WTC11 (cell line): ENCODE results near the gene CHD6. TPM values are rescaled to one million over a fixed set of nuclear protein-coding genes. Genes with fewer than 3 reads are reported as not detected.

Source experiments
- ATAC-seq: fragments of 200-7000 bp; cut with Tn5 transposase; 2 replicates; pipeline ENCODE4 v1.10.0; 2021; ENCODE audit warnings: mild to moderate bottlenecking, moderate library complexity
- CTCF ChIA-PET: fragments of 300-600 bp; sonication (Branson Sonifier 250); formaldehyde crosslinking; loops from one replicate; lab custom pipeline; 2021; ENCODE audit warnings: antibody characterized with exemption; lab: Charles Lee
- POLR2A ChIA-PET: fragments of 350-600 bp; sonication (Branson Sonifier 250); formaldehyde crosslinking; loops from one replicate; lab custom pipeline; 2021; ENCODE audit warnings: antibody characterized with exemption; lab: Charles Lee
- DNase-seq: peaks from one replicate; pipeline ENCODE4 v3.0.0; 2021; ENCODE audit warnings: low spot score
- H3K27ac Mint-ChIP-seq: 2 replicates; pipeline ENCODE4 v1.8.0; 2021; ENCODE audit warnings: mixed read lengths
- H3K27me3 Mint-ChIP-seq: 2 replicates; pipeline ENCODE4 v1.8.0; 2021; ENCODE audit warnings: low read depth, mild to moderate bottlenecking, moderate library complexity, mixed read lengths
- H3K36me3 Mint-ChIP-seq: 2 replicates; pipeline ENCODE4 v1.8.0; 2021; ENCODE audit warnings: mixed read lengths
- H3K4me1 Mint-ChIP-seq: 2 replicates; pipeline ENCODE4 v1.8.0; 2022; ENCODE audit warnings: mixed read lengths
- H3K4me3 Mint-ChIP-seq: 2 replicates; pipeline ENCODE4 v1.8.0; 2021; ENCODE audit warnings: mild to moderate bottlenecking, moderate library complexity, mixed read lengths
- H3K9me3 Mint-ChIP-seq: 2 replicates; pipeline ENCODE4 v1.8.0; 2021; ENCODE audit warnings: mixed read lengths
- EMX1 ChIP-seq: fragments of 250-450 bp; sonication (Bioruptor Pico); IDR thresholded peaks from 2 replicates; pipeline ENCODE4 v1.8.0; 2021; ENCODE audit warnings: mild to moderate bottlenecking
- ERG ChIP-seq: fragments of 250-450 bp; sonication (Bioruptor Pico); IDR thresholded peaks from 2 replicates; pipeline ENCODE4 v1.8.0; 2021; ENCODE audit warnings: mild to moderate bottlenecking
- ETV6 ChIP-seq: sonication (generic); formaldehyde crosslinking; IDR thresholded peaks from 2 replicates; pipeline ENCODE4 v1.8.1; 2022; ENCODE audit warnings: mild to moderate bottlenecking, missing genetic modification reagents
- FOXP4 ChIP-seq: sonication (generic); formaldehyde crosslinking; IDR thresholded peaks from 2 replicates; pipeline ENCODE4 v1.8.0; 2022; ENCODE audit warnings: mild to moderate bottlenecking, missing genetic modification reagents
- GRHL2 ChIP-seq: fragments of 250-450 bp; sonication (Bioruptor Pico); IDR thresholded peaks from 2 replicates; pipeline ENCODE4 v1.8.0; 2022; ENCODE audit warnings: mild to moderate bottlenecking, moderate library complexity; ENCODE audit not compliant: insufficient replicate concordance, severe bottlenecking
- IRF2 ChIP-seq: sonication (generic); formaldehyde crosslinking; IDR thresholded peaks from 2 replicates; pipeline ENCODE4 v1.8.0; 2022; ENCODE audit warnings: low read depth, missing genetic modification reagents, borderline replicate concordance
- MAX ChIP-seq: sonication (generic); formaldehyde crosslinking; IDR thresholded peaks from 2 replicates; pipeline ENCODE4 v1.8.0; 2022; ENCODE audit warnings: mild to moderate bottlenecking, missing genetic modification reagents
- NFE2L1 ChIP-seq: sonication (generic); formaldehyde crosslinking; IDR thresholded peaks from 2 replicates; pipeline ENCODE4 v1.8.1; 2023; ENCODE audit warnings: missing genetic modification reagents
- NFYB ChIP-seq: sonication (generic); formaldehyde crosslinking; conservative IDR thresholded peaks from 2 replicates; pipeline ENCODE4 v1.8.0; 2022; ENCODE audit warnings: low read depth, missing genetic modification reagents
- NR1H2 ChIP-seq: sonication (generic); formaldehyde crosslinking; IDR thresholded peaks from 2 replicates; pipeline ENCODE4 v1.9.0; 2021; ENCODE audit warnings: mild to moderate bottlenecking, moderate library complexity, missing genetic modification reagents
- OVOL2 ChIP-seq: fragments of 250-450 bp; sonication (Bioruptor Pico); IDR thresholded peaks from 2 replicates; pipeline ENCODE4 v1.9.0; 2021; ENCODE audit warnings: mild to moderate bottlenecking, borderline replicate concordance
- PREB ChIP-seq: sonication (generic); formaldehyde crosslinking; IDR thresholded peaks from 2 replicates; pipeline ENCODE4 v1.8.1; 2022; ENCODE audit warnings: mild to moderate bottlenecking, missing genetic modification reagents, moderate library complexity, borderline replicate concordance
- RELA ChIP-seq: sonication (generic); formaldehyde crosslinking; IDR thresholded peaks from 2 replicates; pipeline ENCODE4 v1.8.1; 2022; ENCODE audit warnings: missing genetic modification reagents, mild to moderate bottlenecking, borderline replicate concordance
- SMAD4 ChIP-seq: sonication (generic); formaldehyde crosslinking; IDR thresholded peaks from 2 replicates; pipeline ENCODE4 v1.8.0; 2022; ENCODE audit warnings: mild to moderate bottlenecking, missing genetic modification reagents
- SP1 ChIP-seq: sonication (generic); formaldehyde crosslinking; conservative IDR thresholded peaks from 2 replicates; pipeline ENCODE4 v1.8.1; 2022; ENCODE audit warnings: missing genetic modification reagents
- TP53 ChIP-seq: sonication (generic); formaldehyde crosslinking; IDR thresholded peaks from 2 replicates; pipeline ENCODE4 v1.8.1; 2023; ENCODE audit warnings: mild to moderate bottlenecking, missing genetic modification reagents
- ZMAT4 ChIP-seq: fragments of 250-450 bp; sonication (Bioruptor Pico); IDR thresholded peaks from 2 replicates; pipeline ENCODE4 v1.9.0; 2021; ENCODE audit warnings: mild to moderate bottlenecking
- ZNF138 ChIP-seq: sonication (generic); formaldehyde crosslinking; conservative IDR thresholded peaks from 2 replicates; pipeline ENCODE4 v1.8.1; 2022; ENCODE audit warnings: mild to moderate bottlenecking, moderate library complexity, missing genetic modification reagents
- ZNF416 ChIP-seq: fragments of 250-450 bp; sonication (Bioruptor Pico); IDR thresholded peaks from 2 replicates; pipeline ENCODE4 v1.9.0; 2021; ENCODE audit warnings: mild to moderate bottlenecking, inconsistent platforms
- ZNF671 ChIP-seq: fragments of 250-450 bp; sonication (Bioruptor Pico); IDR thresholded peaks from 2 replicates; pipeline ENCODE4 v1.8.0; 2021; ENCODE audit warnings: mild to moderate bottlenecking
- total RNA-seq: library from RNA; stranded (reverse); gene quantifications from 3 replicates; pipeline ENCODE4 v1.2.3, GENCODE V29; 2021
- TF ChIP-seq, protein P1 (sequence below): fragments of 250-450 bp; sonication (Bioruptor Pico); IDR thresholded peaks from 2 replicates; pipeline ENCODE4 v1.9.0; 2021; ENCODE audit warnings: mild to moderate bottlenecking
- TF ChIP-seq, protein P2 (sequence below): sonication (generic); formaldehyde crosslinking; IDR thresholded peaks from 2 replicates; pipeline ENCODE4 v1.8.1; 2022; ENCODE audit warnings: low read depth, missing genetic modification reagents, borderline replicate concordance
- TF ChIP-seq, protein P3 (sequence below): sonication (generic); formaldehyde crosslinking; IDR thresholded peaks from 2 replicates; pipeline ENCODE4 v1.8.1; 2022; ENCODE audit warnings: missing genetic modification reagents, borderline replicate concordance

The CHD6 gene
- total RNA-seq, 1 experiment from 2014 or later = 52.1 TPM

DNA sequence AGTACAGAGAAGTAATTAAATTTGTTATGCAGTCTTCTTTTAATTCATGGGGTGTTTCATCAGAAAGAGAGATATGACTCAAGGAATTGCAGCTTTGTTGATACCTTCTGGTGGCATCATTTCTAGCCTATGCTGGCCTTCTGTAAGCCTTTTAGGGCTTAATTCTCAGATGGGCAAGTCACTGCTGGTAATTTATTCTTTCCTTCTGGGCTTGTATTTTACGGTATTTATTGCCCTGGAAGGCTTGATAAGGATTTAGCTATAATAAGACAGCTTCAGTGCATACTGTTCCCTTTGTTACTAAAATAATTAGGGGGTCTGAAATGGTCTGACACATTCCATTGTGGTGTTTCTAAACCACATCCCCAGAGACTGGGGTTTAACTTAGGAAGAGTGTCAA is 193.6 kb downstream of the CHD6 start:
- DNase-seq (no peak), ATAC-seq (no peak)
- no peak for TF ChIP-seq NFE2L1 (CRISPR knock-in tag)
- TF ChIP-seq ZNF138 (CRISPR knock-in tag) = no peak
- no peak for TF ChIP-seq OVOL2
- TF ChIP-seq ZNF671 (CRISPR knock-in tag) = no peak
- TF ChIP-seq SP1 = no peak
- TF ChIP-seq, protein P1, sequence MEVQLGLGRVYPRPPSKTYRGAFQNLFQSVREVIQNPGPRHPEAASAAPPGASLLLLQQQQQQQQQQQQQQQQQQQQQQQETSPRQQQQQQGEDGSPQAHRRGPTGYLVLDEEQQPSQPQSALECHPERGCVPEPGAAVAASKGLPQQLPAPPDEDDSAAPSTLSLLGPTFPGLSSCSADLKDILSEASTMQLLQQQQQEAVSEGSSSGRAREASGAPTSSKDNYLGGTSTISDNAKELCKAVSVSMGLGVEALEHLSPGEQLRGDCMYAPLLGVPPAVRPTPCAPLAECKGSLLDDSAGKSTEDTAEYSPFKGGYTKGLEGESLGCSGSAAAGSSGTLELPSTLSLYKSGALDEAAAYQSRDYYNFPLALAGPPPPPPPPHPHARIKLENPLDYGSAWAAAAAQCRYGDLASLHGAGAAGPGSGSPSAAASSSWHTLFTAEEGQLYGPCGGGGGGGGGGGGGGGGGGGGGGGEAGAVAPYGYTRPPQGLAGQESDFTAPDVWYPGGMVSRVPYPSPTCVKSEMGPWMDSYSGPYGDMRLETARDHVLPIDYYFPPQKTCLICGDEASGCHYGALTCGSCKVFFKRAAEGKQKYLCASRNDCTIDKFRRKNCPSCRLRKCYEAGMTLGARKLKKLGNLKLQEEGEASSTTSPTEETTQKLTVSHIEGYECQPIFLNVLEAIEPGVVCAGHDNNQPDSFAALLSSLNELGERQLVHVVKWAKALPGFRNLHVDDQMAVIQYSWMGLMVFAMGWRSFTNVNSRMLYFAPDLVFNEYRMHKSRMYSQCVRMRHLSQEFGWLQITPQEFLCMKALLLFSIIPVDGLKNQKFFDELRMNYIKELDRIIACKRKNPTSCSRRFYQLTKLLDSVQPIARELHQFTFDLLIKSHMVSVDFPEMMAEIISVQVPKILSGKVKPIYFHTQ = no peak
- TF ChIP-seq GRHL2 (CRISPR knock-in tag) = no peak
- no peak for TF ChIP-seq FOXP4 (CRISPR knock-in tag)
- TF ChIP-seq SMAD4 = no peak
- no peak for TF ChIP-seq PREB
- no peak for TF ChIP-seq EMX1
- no peak for TF ChIP-seq NFYB
- no peak for TF ChIP-seq ETV6 (CRISPR knock-in tag)
- H3K36me3 Mint-ChIP-seq = peaks cover 60% of the 10 kb centered on the region
- H3K27ac Mint-ChIP-seq = no peak overlapping the region
- H3K4me3 Mint-ChIP-seq = no peak overlapping the region
- no peaks in the 10 kb centered on the region for H3K27me3 Mint-ChIP-seq
- H3K4me1 Mint-ChIP-seq = no peaks in the 10 kb centered on the region
- ChIA-PET CTCF (no interaction called here), POLR2A (interaction anchor here (0.6 kb wide), 1 partner anchor 24 kb away, joined by 3 read pairs; no protein-coding TSS in a partner anchor)
- no peaks in the 10 kb centered on the region for H3K9me3 Mint-ChIP-seq

- ATAC-seq (no peak), DNase-seq (no peak)
- Mint-ChIP-seq H3K9me3 (no peaks in the 10 kb centered on the region), H3K27me3 (no peaks in the 10 kb centered on the region), H3K36me3 (peaks cover 60% of the 10 kb centered on the region), H3K27ac (no peak overlapping the region), H3K4me1 (no peaks in the 10 kb centered on the region), H3K4me3 (no peak overlapping the region)
- ChIA-PET POLR2A (interaction anchor here (0.6 kb wide), 1 partner anchor 25 kb away, joined by 3 read pairs; no protein-coding TSS in a partner anchor), CTCF (no interaction called here)
- TF ChIP-seq RELA (no peak), ERG (CRISPR knock-in tag) (no peak), ZMAT4 (CRISPR knock-in tag) (no peak), TP53 (no peak), NR1H2 (no peak), IRF2 (CRISPR knock-in tag) (no peak), ZNF416 (CRISPR knock-in tag) (no peak), MAX (no peak), FOXP4 (CRISPR knock-in tag) (no peak), GRHL2 (CRISPR knock-in tag) (no peak)
- TF ChIP-seq, protein P2, sequence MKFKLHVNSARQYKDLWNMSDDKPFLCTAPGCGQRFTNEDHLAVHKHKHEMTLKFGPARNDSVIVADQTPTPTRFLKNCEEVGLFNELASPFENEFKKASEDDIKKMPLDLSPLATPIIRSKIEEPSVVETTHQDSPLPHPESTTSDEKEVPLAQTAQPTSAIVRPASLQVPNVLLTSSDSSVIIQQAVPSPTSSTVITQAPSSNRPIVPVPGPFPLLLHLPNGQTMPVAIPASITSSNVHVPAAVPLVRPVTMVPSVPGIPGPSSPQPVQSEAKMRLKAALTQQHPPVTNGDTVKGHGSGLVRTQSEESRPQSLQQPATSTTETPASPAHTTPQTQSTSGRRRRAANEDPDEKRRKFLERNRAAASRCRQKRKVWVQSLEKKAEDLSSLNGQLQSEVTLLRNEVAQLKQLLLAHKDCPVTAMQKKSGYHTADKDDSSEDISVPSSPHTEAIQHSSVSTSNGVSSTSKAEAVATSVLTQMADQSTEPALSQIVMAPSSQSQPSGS (CRISPR knock-in tag) = no peak
- TF ChIP-seq, protein P3, sequence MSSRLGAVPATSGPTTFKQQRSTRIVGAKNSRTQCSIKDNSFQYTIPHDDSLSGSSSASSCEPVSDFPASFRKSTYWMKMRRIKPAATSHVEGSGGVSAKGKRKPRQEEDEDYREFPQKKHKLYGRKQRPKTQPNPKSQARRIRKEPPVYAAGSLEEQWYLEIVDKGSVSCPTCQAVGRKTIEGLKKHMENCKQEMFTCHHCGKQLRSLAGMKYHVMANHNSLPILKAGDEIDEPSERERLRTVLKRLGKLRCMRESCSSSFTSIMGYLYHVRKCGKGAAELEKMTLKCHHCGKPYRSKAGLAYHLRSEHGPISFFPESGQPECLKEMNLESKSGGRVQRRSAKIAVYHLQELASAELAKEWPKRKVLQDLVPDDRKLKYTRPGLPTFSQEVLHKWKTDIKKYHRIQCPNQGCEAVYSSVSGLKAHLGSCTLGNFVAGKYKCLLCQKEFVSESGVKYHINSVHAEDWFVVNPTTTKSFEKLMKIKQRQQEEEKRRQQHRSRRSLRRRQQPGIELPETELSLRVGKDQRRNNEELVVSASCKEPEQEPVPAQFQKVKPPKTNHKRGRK (CRISPR knock-in tag) = no peak
These were observed 194.2 kb downstream of the CHD6 start for GRCh38 chr20:41424011-41424410.
